WTC11 (cell line): Measurements from ENCODE around the gene ISCU. TPM values are rescaled to one million over a fixed set of nuclear protein-coding genes. Genes with fewer than 3 reads are reported as not detected.

Experiments
- ATAC-seq: fragments of 200-7000 bp; cut with Tn5 transposase; 2 replicates; pipeline ENCODE4 v1.10.0; 2021; ENCODE audit warnings: mild to moderate bottlenecking, moderate library complexity
- CTCF ChIA-PET: fragments of 300-600 bp; sonication (Branson Sonifier 250); formaldehyde crosslinking; loops from one replicate; lab custom pipeline; 2021; ENCODE audit warnings: antibody characterized with exemption; lab: Charles Lee
- POLR2A ChIA-PET: fragments of 350-600 bp; sonication (Branson Sonifier 250); formaldehyde crosslinking; loops from one replicate; lab custom pipeline; 2021; ENCODE audit warnings: antibody characterized with exemption; lab: Charles Lee
- DNase-seq: peaks from one replicate; pipeline ENCODE4 v3.0.0; 2021; ENCODE audit warnings: low spot score
- H3K27ac Mint-ChIP-seq: 2 replicates; pipeline ENCODE4 v1.8.0; 2021; ENCODE audit warnings: mixed read lengths
- H3K27me3 Mint-ChIP-seq: 2 replicates; pipeline ENCODE4 v1.8.0; 2021; ENCODE audit warnings: low read depth, mild to moderate bottlenecking, moderate library complexity, mixed read lengths
- H3K36me3 Mint-ChIP-seq: 2 replicates; pipeline ENCODE4 v1.8.0; 2021; ENCODE audit warnings: mixed read lengths
- H3K4me1 Mint-ChIP-seq: 2 replicates; pipeline ENCODE4 v1.8.0; 2022; ENCODE audit warnings: mixed read lengths
- H3K4me3 Mint-ChIP-seq: 2 replicates; pipeline ENCODE4 v1.8.0; 2021; ENCODE audit warnings: mild to moderate bottlenecking, moderate library complexity, mixed read lengths
- H3K9me3 Mint-ChIP-seq: 2 replicates; pipeline ENCODE4 v1.8.0; 2021; ENCODE audit warnings: mixed read lengths
- ARID4B ChIP-seq: sonication (generic); formaldehyde crosslinking; IDR thresholded peaks from 2 replicates; pipeline ENCODE4 v1.8.0; 2023; ENCODE audit warnings: missing genetic modification reagents, mild to moderate bottlenecking, borderline replicate concordance
- ATF2 ChIP-seq: sonication (generic); formaldehyde crosslinking; IDR thresholded peaks from 2 replicates; pipeline ENCODE4 v1.8.1; 2022; ENCODE audit warnings: low read depth, missing genetic modification reagents, borderline replicate concordance
- CBFB ChIP-seq: sonication (generic); formaldehyde crosslinking; IDR thresholded peaks from 2 replicates; pipeline ENCODE4 v1.8.1; 2022; ENCODE audit warnings: mild to moderate bottlenecking, low read depth, missing genetic modification reagents
- CREB1 ChIP-seq: sonication (generic); formaldehyde crosslinking; IDR thresholded peaks from 2 replicates; pipeline ENCODE4 v1.8.0; 2023; ENCODE audit warnings: mild to moderate bottlenecking, missing genetic modification reagents
- CREM ChIP-seq: sonication (generic); formaldehyde crosslinking; IDR thresholded peaks from 2 replicates; pipeline ENCODE4 v1.8.1; 2022; ENCODE audit warnings: mild to moderate bottlenecking, missing genetic modification reagents, moderate library complexity
- CTCF ChIP-seq: fragments of 200-600 bp; IDR thresholded peaks from 2 replicates; pipeline ENCODE4 v1.8.0; 2022; ENCODE audit warnings: antibody characterized with exemption
- GRHL2 ChIP-seq: fragments of 250-450 bp; sonication (Bioruptor Pico); IDR thresholded peaks from 2 replicates; pipeline ENCODE4 v1.8.0; 2022; ENCODE audit warnings: mild to moderate bottlenecking, moderate library complexity; ENCODE audit not compliant: insufficient replicate concordance, severe bottlenecking
- HMGA2 ChIP-seq: fragments of 250-450 bp; sonication (Bioruptor Pico); IDR thresholded peaks from 2 replicates; pipeline ENCODE4 v1.4.0; 2021; ENCODE audit warnings: mild to moderate bottlenecking, moderate library complexity
- IRF1 ChIP-seq: sonication (generic); formaldehyde crosslinking; IDR thresholded peaks from 2 replicates; pipeline ENCODE4 v1.8.0; 2023; ENCODE audit warnings: missing genetic modification reagents
- JAZF1 ChIP-seq: fragments of 250-450 bp; sonication (Bioruptor Pico); IDR thresholded peaks from 2 replicates; pipeline ENCODE4 v1.9.0; 2021; ENCODE audit warnings: moderate library complexity, mild to moderate bottlenecking, inconsistent platforms
- JUN ChIP-seq: sonication (generic); formaldehyde crosslinking; IDR thresholded peaks from 2 replicates; pipeline ENCODE4 v1.8.0; 2023; ENCODE audit warnings: mild to moderate bottlenecking, missing genetic modification reagents
- KAT7 ChIP-seq: sonication (generic); formaldehyde crosslinking; IDR thresholded peaks from 2 replicates; pipeline ENCODE4 v1.8.1; 2023; ENCODE audit warnings: missing genetic modification reagents, mild to moderate bottlenecking, borderline replicate concordance
- MAX ChIP-seq: sonication (generic); formaldehyde crosslinking; IDR thresholded peaks from 2 replicates; pipeline ENCODE4 v1.8.0; 2022; ENCODE audit warnings: mild to moderate bottlenecking, missing genetic modification reagents
- NR3C1 ChIP-seq: sonication (generic); formaldehyde crosslinking; conservative IDR thresholded peaks from 2 replicates; pipeline ENCODE4 v1.8.1; 2023; ENCODE audit warnings: low read depth, mild to moderate bottlenecking, missing genetic modification reagents
- OVOL2 ChIP-seq: fragments of 250-450 bp; sonication (Bioruptor Pico); IDR thresholded peaks from 2 replicates; pipeline ENCODE4 v1.9.0; 2021; ENCODE audit warnings: mild to moderate bottlenecking, borderline replicate concordance
- SMAD3 ChIP-seq: sonication (generic); formaldehyde crosslinking; IDR thresholded peaks from 2 replicates; pipeline ENCODE4 v1.8.0; 2022; ENCODE audit warnings: missing genetic modification reagents, mild to moderate bottlenecking, borderline replicate concordance
- SOX15 ChIP-seq: fragments of 250-450 bp; sonication (Bioruptor Pico); IDR thresholded peaks from 2 replicates; pipeline ENCODE4 v1.9.0; 2021; ENCODE audit warnings: mild to moderate bottlenecking
- TCF7 ChIP-seq: sonication (generic); formaldehyde crosslinking; IDR thresholded peaks from 2 replicates; pipeline ENCODE4 v1.8.0; 2022; ENCODE audit warnings: mild to moderate bottlenecking, low read depth, missing genetic modification reagents, moderate library complexity
- ZBTB21 ChIP-seq: sonication (generic); formaldehyde crosslinking; IDR thresholded peaks from 2 replicates; pipeline ENCODE4 v1.8.1; 2023; ENCODE audit warnings: mild to moderate bottlenecking, missing genetic modification reagents, borderline replicate concordance
- ZMAT4 ChIP-seq: fragments of 250-450 bp; sonication (Bioruptor Pico); IDR thresholded peaks from 2 replicates; pipeline ENCODE4 v1.9.0; 2021; ENCODE audit warnings: mild to moderate bottlenecking
- ZNF219 ChIP-seq: sonication (generic); formaldehyde crosslinking; IDR thresholded peaks from 2 replicates; pipeline ENCODE4 v1.8.0; 2023; ENCODE audit warnings: missing genetic modification reagents, mild to moderate bottlenecking, borderline replicate concordance
- total RNA-seq: library from RNA; stranded (reverse); gene quantifications from 3 replicates; pipeline ENCODE4 v1.2.3, GENCODE V29; 2021

The ISCU gene
- total RNA-seq, 1 experiment from 2014 or later = 85.9 TPM

GRCh38 chr12:108543652-108544051, 18.7 kb upstream of the ISCU start:
- TF ChIP-seq CREB1 (CRISPR knock-in tag) = no peak
- TF ChIP-seq HMGA2 (CRISPR knock-in tag) = no peak
- TF ChIP-seq ATF2 (CRISPR knock-in tag) = no peak
- TF ChIP-seq SOX15 (CRISPR knock-in tag) = no peak
- TF ChIP-seq ARID4B (CRISPR knock-in tag) = no peak
- no peak for TF ChIP-seq NR3C1
- TF ChIP-seq GRHL2 (CRISPR knock-in tag) = no peak
- Mint-ChIP-seq H3K27me3 (no peaks in the 10 kb centered on the region), H3K4me1 (no peaks in the 10 kb centered on the region), H3K4me3 (no peak overlapping the region), H3K36me3 (peaks cover 54% of the 10 kb centered on the region), H3K9me3 (no peaks in the 10 kb centered on the region), H3K27ac (no peak overlapping the region)
- ATAC-seq (no peak), DNase-seq (no peak)
- ChIA-PET CTCF (no interaction called here), POLR2A (no interaction called here)

GRCh38 chr12:108547686-108548085, 14.7 kb upstream of the ISCU start:
- Mint-ChIP-seq H3K4me3 (no peak overlapping the region), H3K36me3 (peaks cover 54% of the 10 kb centered on the region), H3K27ac (no peak overlapping the region), H3K27me3 (no peaks in the 10 kb centered on the region), H3K9me3 (no peaks in the 10 kb centered on the region), H3K4me1 (peaks cover 11% of the 10 kb centered on the region)
- ATAC-seq (no peak), DNase-seq (no peak)
- TF ChIP-seq JUN (CRISPR knock-in tag) = no peak
- no peak for TF ChIP-seq KAT7
- no peak for TF ChIP-seq IRF1
- no peak for TF ChIP-seq CTCF
- TF ChIP-seq MAX (CRISPR knock-in tag) = no peak
- no peak for TF ChIP-seq OVOL2 (CRISPR knock-in tag)
- no peak for TF ChIP-seq ZBTB21 (CRISPR knock-in tag)
- no peak for TF ChIP-seq TCF7 (CRISPR knock-in tag)
- TF ChIP-seq ZNF219 = no peak
- no peak for TF ChIP-seq ATF2 (CRISPR knock-in tag)
- no peak for TF ChIP-seq CREM (CRISPR knock-in tag)
- TF ChIP-seq JAZF1 (CRISPR knock-in tag) = no peak
- no peak for TF ChIP-seq GRHL2 (CRISPR knock-in tag)
- no peak for TF ChIP-seq ZMAT4
- TF ChIP-seq SMAD3 (CRISPR knock-in tag) = no peak
- TF ChIP-seq CBFB (CRISPR knock-in tag) = no peak
- ChIA-PET CTCF (no interaction called here), POLR2A (no interaction called here)
